Endothelial cell (in vitro differentiated cells): ENCODE results near the gene NDRG4. TPM values are rescaled to one million over a fixed set of nuclear protein-coding genes. Genes with fewer than 3 reads are reported as not detected.

Experiments
- DNase-seq: peaks from one replicate; pipeline ENCODE4 v3.0.0; 2021; ENCODE audit warnings: low spot score
- H3K27ac Mint-ChIP-seq: one replicate; pipeline ENCODE4 v1.8.0; 2021; ENCODE audit warnings: mixed read lengths, inconsistent platforms; ENCODE audit not compliant: unreplicated experiment
- H3K27me3 Mint-ChIP-seq: one replicate; pipeline ENCODE4 v1.8.0; 2021; ENCODE audit warnings: mild to moderate bottlenecking, moderate library complexity, mixed read lengths, inconsistent platforms; ENCODE audit not compliant: unreplicated experiment
- H3K36me3 Mint-ChIP-seq: one replicate; pipeline ENCODE4 v1.8.0; 2021; ENCODE audit warnings: mild to moderate bottlenecking, low read depth, mixed read lengths, inconsistent platforms; ENCODE audit not compliant: unreplicated experiment
- H3K4me1 Mint-ChIP-seq: one replicate; pipeline ENCODE4 v1.8.0; 2021; ENCODE audit warnings: mild to moderate bottlenecking, mixed read lengths, inconsistent platforms; ENCODE audit not compliant: unreplicated experiment
- H3K4me3 Mint-ChIP-seq: one replicate; pipeline ENCODE4 v1.8.0; 2021; ENCODE audit warnings: mild to moderate bottlenecking, mixed read lengths, inconsistent platforms; ENCODE audit not compliant: unreplicated experiment
- H3K9me3 Mint-ChIP-seq: one replicate; pipeline ENCODE4 v1.8.0; 2021; ENCODE audit warnings: mixed read lengths, inconsistent platforms; ENCODE audit not compliant: unreplicated experiment
- total RNA-seq: library from RNA; stranded (reverse); fragmentation: NEBNext Ultra II Directional; extraction: Animal tissue kit (Norgen Biotek cat#: 25700); gene quantifications from one replicate; pipeline ENCODE4 v1.2.1, GENCODE V29; 2021; ENCODE audit not compliant: unreplicated experiment
- TF ChIP-seq, protein P1 (sequence below): fragments of 200-600 bp; sonication (generic); IDR thresholded peaks from one replicate; pipeline ENCODE4 v1.5.0; 2021; ENCODE audit warnings: antibody characterized with exemption; ENCODE audit not compliant: unreplicated experiment

NDRG4 gene
- total RNA-seq, 1 donor from 2014 or later: 5.9 TPM

GRCh38 chr16:58472827-58473226 lies 27.1 kb upstream of the NDRG4 start:
- H3K4me1 Mint-ChIP-seq: peaks cover 14% of the 10 kb centered on the region
- no peak for DNase-seq
- H3K27me3 Mint-ChIP-seq: peaks cover 18% of the 10 kb centered on the region
- H3K9me3 Mint-ChIP-seq: no peaks in the 10 kb centered on the region
- H3K4me3 Mint-ChIP-seq: no peak overlapping the region
- TF ChIP-seq, protein P1, sequence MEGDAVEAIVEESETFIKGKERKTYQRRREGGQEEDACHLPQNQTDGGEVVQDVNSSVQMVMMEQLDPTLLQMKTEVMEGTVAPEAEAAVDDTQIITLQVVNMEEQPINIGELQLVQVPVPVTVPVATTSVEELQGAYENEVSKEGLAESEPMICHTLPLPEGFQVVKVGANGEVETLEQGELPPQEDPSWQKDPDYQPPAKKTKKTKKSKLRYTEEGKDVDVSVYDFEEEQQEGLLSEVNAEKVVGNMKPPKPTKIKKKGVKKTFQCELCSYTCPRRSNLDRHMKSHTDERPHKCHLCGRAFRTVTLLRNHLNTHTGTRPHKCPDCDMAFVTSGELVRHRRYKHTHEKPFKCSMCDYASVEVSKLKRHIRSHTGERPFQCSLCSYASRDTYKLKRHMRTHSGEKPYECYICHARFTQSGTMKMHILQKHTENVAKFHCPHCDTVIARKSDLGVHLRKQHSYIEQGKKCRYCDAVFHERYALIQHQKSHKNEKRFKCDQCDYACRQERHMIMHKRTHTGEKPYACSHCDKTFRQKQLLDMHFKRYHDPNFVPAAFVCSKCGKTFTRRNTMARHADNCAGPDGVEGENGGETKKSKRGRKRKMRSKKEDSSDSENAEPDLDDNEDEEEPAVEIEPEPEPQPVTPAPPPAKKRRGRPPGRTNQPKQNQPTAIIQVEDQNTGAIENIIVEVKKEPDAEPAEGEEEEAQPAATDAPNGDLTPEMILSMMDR: no peak
- no peaks in the 10 kb centered on the region for H3K36me3 Mint-ChIP-seq
- no peak overlapping the region for H3K27ac Mint-ChIP-seq

GRCh38 chr16:58474296-58474695 lies 25.6 kb upstream of the NDRG4 start:
- Mint-ChIP-seq H3K36me3 (no peaks in the 10 kb centered on the region), H3K9me3 (no peaks in the 10 kb centered on the region), H3K4me3 (no peak overlapping the region), H3K27me3 (peaks cover 16% of the 10 kb centered on the region), H3K4me1 (peaks cover 14% of the 10 kb centered on the region), H3K27ac (no peak overlapping the region)
- no peak for DNase-seq
- TF ChIP-seq, protein P1: no peak

- H3K4me3 Mint-ChIP-seq: no peak overlapping the region
- no peaks in the 10 kb centered on the region for H3K36me3 Mint-ChIP-seq
- TF ChIP-seq, protein P1: no peak
- no peak overlapping the region for H3K27ac Mint-ChIP-seq
- H3K9me3 Mint-ChIP-seq: no peaks in the 10 kb centered on the region
- H3K27me3 Mint-ChIP-seq: peaks cover 15% of the 10 kb centered on the region
- no peak for DNase-seq
- peaks cover 14% of the 10 kb centered on the region for H3K4me1 Mint-ChIP-seq
Observed at GRCh38 chr16:58475091-58475619, 24.8 kb upstream of the NDRG4 start.

DNA sequence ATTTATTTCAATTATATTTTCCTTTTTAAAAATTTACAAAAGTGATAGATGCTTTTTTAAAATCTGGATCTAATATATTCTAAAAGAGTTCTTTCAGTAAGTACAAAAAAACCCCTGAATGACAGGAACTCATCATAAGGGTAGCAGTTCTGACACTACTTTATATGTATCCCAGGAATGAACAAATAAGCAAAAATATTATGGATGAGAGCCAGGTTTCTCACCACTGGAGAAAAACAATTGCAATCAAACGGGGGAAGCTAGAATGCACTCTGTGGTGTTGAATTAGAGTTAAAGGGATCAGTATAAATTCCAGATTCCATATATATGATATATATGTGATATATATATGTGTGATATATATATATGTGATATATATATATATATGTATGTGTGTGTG lies 23.2 kb upstream of the NDRG4 start:
- Mint-ChIP-seq H3K4me1 (peaks cover 14% of the 10 kb centered on the region), H3K27me3 (peaks cover 12% of the 10 kb centered on the region), H3K9me3 (no peaks in the 10 kb centered on the region), H3K27ac (no peak overlapping the region), H3K36me3 (no peaks in the 10 kb centered on the region), H3K4me3 (no peak overlapping the region)
- TF ChIP-seq, protein P1: no peak
- no peak for DNase-seq

DNA sequence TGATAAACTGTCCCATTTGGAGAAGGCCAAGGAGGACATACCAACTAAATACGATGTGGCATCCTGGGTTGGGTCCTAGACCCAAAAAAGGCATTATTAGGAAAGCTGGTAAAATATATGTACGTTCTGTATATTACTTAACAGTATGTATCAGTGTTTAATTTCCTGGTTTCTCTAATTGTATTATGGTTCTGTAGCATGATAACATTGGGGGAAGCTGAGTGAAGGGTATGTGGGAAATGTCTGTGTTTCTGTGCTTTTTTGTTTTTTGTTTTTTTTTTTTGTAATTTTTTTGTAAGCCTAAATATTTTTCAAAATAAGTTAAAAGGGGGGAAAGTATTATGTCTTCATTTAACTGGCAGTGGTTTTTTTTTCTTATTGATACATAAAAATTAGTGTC lies 21.5 kb upstream of the NDRG4 start:
- Mint-ChIP-seq H3K27ac (no peak overlapping the region), H3K9me3 (no peaks in the 10 kb centered on the region), H3K27me3 (peaks cover 11% of the 10 kb centered on the region), H3K36me3 (no peaks in the 10 kb centered on the region), H3K4me1 (peaks cover 15% of the 10 kb centered on the region), H3K4me3 (no peak overlapping the region)
- TF ChIP-seq, protein P1: no peak
- no peak for DNase-seq
